ENCODE results near the gene PKP1.

PKP1 gene

GRCh38 chr1:201282216-201282615 is 1.1 kb upstream of the PKP1 start:
- DNase-seq = no peak

DNA sequence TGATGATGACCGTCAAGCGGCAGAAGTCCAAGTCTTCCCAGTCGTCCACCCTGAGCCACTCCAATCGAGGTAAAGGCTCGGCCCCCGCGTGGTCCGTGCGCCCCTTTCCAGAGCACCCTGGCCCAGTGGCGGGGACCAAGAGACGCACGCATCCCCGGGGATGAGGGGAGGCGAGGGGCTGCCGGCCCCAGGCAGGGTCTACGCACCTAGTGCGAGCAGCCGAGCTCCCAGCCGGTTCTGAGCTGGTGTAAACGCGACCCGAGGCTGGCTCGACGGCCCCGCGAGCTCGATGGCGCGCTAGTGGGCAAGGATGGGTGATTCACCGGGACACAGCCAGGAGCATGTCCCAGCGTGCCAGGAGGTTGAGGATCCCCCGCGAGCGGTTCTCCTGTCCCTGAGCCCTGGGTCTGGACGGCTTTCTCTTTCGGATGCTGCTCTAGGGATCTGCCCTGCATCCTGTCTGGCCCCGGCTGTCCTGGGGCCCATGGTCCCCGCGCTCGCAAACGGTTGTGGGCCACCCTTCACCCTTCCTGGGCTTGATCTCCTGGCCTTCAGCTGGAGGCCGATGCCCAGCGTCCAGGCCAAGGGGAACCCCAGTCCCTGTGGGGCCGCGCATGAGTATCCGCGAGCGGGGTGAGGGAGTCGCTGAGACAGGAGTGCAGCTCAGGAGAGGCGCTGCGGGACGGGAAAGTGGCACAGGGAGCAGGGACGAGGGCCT is 689 bp downstream of the PKP1 start:
- no peak for DNase-seq

DNA sequence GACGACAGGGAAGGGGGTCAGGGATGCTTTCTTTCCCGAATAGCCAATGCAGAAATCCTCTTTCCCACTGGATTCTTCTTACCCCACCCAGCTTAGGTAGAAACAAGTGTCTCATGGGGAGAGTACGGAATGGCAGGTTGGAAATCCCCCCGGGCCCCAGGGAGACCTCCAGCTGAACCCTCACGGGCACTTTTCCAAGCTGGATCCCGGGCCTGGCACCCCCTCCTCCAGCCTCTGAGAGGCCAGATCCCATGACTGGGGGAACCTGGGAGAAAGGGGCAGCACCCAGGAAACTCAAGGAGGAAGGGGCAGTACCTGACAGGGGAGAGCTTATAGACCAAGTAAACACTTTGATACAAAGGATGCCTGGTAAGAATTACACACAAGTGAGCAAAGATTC is 1.3 kb downstream of the PKP1 start:
- no peak for DNase-seq

DNA sequence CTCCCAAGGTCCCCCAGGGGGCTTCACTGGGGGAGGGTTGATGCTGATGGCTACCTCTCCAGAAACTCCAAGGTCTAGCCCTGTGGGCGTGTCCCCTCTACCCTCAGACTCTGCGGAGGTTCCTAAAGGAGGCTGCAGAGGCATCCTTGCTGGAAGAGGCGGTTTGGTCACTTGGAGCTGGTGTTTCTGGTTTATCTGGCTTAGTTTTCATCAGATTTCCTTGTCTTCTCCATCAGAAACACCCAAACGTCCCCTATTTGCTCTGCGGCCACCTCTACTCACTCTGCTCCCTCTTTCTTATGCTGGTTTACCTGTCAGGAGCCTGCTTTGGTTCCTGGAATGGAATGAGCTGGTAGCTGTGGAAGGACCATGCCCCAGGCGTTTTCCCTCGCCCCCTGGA is 2.5 kb downstream of the PKP1 start:
- no peak for DNase-seq

DNA sequence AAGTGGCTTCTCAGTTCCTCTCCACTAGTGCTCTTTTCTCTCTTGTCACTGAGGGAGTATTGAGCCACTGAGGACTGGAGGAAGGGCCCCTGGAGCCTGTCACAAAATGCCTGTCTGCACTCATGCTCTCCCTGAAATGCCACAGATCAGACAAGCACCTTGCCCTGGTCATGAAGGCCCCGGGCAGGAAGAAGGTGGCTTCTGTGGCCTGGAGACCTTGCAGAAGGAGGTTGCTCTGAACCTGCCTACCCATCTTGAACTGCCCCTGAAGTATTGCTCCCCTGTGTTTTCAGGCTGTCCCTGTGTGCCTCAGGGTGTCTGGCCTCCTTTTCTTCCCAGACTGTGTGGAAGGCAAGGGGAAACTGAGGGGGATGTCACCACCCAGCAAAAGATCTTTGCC is 3.1 kb downstream of the PKP1 start:
- no peak for DNase-seq

GRCh38 chr1:201288007-201288406 is 4.7 kb downstream of the PKP1 start:
- no peak for DNase-seq

- no peak for DNase-seq
These were observed 5.5 kb downstream of the PKP1 start for GRCh38 chr1:201288765-201289164.

DNA sequence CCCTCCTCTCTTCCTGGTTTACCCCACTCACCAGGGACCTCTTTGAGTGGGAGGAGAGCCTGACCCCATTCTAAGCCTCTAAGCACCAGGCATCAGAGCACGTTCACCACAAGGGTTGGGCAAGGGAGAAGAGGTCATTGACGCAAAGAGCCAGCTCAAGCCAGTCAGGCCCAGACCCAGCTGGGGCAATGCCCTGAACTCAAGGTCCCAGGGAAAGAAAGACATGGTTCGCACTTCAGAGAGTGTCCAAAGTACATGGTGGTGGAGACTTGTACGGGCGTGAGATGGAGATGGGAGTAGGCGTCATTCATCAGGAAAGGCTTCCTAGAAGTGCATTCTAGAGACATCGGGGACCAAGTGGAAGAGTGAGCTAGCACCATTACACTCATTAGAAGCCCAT is 7.2 kb downstream of the PKP1 start:
- DNase-seq = no peak

DNA sequence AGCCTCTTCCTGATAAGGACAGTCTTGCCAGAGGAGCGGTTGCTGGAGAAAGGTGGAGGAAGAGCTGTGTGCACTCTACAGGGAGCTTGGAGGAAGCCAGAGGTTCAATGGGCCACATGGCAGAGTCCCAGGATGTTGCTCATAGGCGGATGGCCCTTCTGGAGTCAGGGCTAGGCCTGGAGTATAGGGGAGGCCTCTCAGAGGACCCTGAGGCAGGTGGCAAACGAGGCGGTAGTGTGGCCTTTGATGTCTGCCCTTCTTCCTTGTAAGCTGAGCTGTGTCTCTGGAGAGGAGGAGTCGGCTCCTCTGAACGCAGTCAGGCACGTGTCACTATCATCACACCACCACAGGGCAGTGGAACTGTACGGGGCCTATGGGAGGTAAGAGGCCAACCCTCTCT is 8.6 kb downstream of the PKP1 start:
- DNase-seq = no peak

- DNase-seq = no peak
These were observed 11.6 kb downstream of the PKP1 start for GRCh38 chr1:201294876-201295275.

DNA sequence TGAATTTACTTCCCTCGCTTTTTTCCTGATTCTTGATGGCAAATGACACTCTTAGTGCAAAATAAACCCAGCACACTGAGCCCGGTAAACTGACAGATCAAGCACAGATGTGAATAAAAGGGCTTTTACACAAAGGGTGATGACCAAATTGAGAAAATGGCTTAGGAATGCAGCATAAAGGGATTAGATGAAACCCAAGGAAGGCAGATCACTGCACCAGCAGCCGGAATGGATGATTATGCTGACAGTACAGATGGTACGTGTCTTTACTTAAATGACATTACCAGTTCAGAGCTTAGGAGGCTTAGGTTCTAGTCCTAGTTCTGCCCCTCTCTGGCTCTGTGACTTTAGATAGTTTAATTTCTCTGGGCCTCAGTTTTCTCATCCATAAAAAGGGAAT is 12.0 kb downstream of the PKP1 start:
- no peak for DNase-seq

- DNase-seq = no peak
These were observed 12.6 kb downstream of the PKP1 start for GRCh38 chr1:201295861-201296260.

DNA sequence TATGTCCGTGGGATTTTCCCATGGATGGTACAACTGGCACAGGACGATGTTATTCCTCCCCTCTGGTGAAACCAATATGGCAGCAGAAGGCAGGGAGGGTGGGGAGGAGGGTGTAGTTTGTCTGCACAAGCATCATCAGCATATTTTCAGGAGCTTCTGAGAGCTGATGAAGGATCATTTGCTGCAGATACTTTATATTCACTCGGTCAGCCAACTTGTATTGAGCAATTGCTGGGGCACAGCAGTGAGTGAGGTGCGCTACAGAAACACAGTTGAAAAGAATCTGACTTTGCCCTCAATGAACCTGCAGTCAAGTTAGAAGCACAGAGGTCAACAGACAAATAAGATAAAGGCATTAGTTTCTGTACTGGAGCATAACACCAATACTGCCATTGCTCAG is 13.0 kb downstream of the PKP1 start:
- DNase-seq = no peak

GRCh38 chr1:201298396-201299381 is 15.4 kb downstream of the PKP1 start:
- no peak for DNase-seq

DNA sequence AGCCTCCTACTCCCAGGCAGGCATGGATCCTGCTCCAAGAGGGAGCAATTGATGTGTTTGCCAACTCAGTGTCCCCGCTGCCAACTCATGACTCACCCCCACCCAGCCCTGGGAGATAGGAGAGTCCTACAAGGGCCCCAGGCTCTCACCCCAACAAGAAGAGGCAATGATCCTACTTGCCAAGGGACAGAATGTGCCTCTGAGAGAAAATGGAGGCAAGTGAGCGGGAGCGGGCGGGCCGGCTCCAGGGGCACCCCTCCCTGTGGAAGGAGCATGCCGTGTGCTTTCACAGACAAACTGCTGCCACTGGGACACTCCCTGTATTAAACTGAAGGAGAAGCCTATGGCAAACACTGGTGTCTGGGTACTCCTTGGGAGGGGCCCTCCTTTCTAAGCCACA is 16.7 kb downstream of the PKP1 start:
- DNase-seq = no peak

DNA sequence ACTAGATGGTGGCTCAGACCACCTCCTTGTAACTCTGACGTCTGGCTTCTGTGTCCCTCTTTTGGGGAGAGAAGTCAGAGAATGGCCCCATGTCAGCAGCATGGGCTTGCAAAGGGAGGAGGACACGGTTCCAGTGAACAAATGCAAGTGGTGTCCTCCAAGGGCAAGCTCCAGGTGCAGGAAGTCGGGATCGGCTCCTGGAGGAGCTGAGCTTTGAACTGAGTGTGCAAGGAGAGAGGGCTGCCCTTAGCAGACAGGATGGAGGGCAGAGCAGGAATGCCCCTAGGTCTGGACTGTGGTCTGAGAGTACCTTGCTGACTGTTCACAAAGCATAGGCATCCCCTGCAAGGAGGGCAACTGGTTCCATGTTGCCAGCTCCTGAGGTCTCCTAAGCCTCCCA is 17.3 kb downstream of the PKP1 start:
- no peak for DNase-seq

- no peak for DNase-seq
These were observed 19.2 kb downstream of the PKP1 start for GRCh38 chr1:201302163-201303152.

GRCh38 chr1:201304126-201304525 is 20.8 kb downstream of the PKP1 start:
- DNase-seq = no peak

- no peak for DNase-seq
These were observed 22.5 kb downstream of the PKP1 start for GRCh38 chr1:201305815-201306214.

DNA sequence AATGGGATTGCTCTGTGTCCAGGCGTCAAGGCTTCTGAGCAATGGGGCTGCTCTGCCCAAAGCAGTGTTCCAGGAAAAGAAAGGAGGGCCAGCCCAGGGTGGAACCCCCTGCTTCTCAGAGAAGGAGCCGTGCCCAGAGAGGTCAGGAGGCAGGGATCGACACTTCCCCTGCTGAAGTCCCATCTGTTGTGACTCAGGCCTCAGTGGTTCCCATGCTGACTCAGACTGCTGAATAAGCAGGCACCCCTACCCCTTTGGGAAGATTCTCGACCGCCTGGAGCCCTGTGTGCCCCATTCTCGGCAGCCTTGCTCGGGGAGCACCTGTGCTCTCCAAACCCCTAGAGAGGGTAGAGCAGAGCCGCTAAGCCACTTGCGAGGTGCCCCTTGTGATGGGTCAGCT is 23.9 kb downstream of the PKP1 start:
- DNase-seq = no peak

GRCh38 chr1:201307760-201308499 is 24.6 kb downstream of the PKP1 start:
- DNase-seq = no peak

GRCh38 chr1:201309416-201309815 is 26.1 kb downstream of the PKP1 start:
- DNase-seq = no peak
